ENCODE measurements around the gene MAP6.

MAP6 gene

DNA sequence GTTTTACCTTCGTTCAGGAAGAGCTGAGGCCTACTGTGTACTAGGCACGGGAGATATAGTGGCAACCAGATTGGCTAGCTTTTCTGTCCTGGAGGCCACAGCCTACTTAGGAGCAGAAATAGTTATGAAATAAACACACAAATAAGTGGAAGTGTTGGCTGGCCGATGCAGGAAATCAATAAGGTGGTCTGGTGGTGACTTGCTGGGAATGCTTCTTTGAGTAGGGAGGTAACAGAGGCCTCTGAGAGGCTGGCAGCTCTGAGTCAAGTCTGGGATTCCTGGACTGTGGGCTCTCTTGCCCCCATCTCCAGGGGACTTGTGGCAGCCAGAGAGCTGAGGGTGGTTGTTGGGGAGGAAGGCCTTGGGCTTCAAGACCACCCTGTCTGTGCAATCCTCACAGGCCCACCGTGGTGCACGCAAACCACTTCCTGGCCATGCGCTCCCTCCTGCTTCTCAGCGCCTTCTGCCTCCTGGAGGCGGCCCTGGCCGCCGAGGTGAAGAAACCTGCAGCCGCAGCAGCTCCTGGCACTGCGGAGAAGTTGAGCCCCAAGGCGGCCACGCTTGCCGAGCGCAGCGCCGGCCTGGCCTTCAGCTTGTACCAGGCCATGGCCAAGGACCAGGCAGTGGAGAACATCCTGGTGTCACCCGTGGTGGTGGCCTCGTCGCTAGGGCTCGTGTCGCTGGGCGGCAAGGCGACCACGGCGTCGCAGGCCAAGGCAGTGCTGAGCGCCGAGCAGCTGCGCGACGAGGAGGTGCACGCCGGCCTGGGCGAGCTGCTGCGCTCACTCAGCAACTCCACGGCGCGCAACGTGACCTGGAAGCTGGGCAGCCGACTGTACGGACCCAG, 102.7 kb downstream of the MAP6 start:
- no peak overlapping the region for H2AFZ ChIP-seq (ENCODE audit: low read depth, low read length, severe bottlenecking)
- H4K20me1 ChIP-seq (ENCODE audit: low read depth, low read length): no peaks in the 10 kb centered on the region
- no peak for TF ChIP-seq EZH2phosphoT487 (conservative IDR thresholded peaks at IDR 0.05; ENCODE audit: low read length)
- TF ChIP-seq, protein P1, sequence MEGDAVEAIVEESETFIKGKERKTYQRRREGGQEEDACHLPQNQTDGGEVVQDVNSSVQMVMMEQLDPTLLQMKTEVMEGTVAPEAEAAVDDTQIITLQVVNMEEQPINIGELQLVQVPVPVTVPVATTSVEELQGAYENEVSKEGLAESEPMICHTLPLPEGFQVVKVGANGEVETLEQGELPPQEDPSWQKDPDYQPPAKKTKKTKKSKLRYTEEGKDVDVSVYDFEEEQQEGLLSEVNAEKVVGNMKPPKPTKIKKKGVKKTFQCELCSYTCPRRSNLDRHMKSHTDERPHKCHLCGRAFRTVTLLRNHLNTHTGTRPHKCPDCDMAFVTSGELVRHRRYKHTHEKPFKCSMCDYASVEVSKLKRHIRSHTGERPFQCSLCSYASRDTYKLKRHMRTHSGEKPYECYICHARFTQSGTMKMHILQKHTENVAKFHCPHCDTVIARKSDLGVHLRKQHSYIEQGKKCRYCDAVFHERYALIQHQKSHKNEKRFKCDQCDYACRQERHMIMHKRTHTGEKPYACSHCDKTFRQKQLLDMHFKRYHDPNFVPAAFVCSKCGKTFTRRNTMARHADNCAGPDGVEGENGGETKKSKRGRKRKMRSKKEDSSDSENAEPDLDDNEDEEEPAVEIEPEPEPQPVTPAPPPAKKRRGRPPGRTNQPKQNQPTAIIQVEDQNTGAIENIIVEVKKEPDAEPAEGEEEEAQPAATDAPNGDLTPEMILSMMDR (IDR thresholded peaks at IDR 0.05; ENCODE audit: insufficient read depth, low read length, poor library complexity, severe bottlenecking): no peak
- H3K9me2 ChIP-seq (replicated peaks; ENCODE audit: insufficient read depth, low read length): no peaks in the 10 kb centered on the region
- H3F3A ChIP-seq (ENCODE audit: insufficient read depth): no peaks in the 10 kb centered on the region
- no peaks in the 10 kb centered on the region for H3K79me2 ChIP-seq (ENCODE audit: insufficient read depth, low read length)
- H3K27me3 ChIP-seq (ENCODE audit: low read length): no peaks in the 10 kb centered on the region
- no peak overlapping the region for H3K27ac ChIP-seq (ENCODE audit: low read depth, low read length)
- H3K4me3 ChIP-seq (ENCODE audit: insufficient read depth, low read length, poor library complexity, severe bottlenecking): no peak overlapping the region
- no peaks in the 10 kb centered on the region for H3K36me3 ChIP-seq (ENCODE audit: low read length)
- H3K9ac ChIP-seq (ENCODE audit: low read length): no peak overlapping the region
- no peak overlapping the region for H3K4me2 ChIP-seq (ENCODE audit: low read depth, low read length, poor library complexity, severe bottlenecking)
- no peaks in the 10 kb centered on the region for H3K9me3 ChIP-seq (ENCODE audit: insufficient read depth, low read length)

DNA sequence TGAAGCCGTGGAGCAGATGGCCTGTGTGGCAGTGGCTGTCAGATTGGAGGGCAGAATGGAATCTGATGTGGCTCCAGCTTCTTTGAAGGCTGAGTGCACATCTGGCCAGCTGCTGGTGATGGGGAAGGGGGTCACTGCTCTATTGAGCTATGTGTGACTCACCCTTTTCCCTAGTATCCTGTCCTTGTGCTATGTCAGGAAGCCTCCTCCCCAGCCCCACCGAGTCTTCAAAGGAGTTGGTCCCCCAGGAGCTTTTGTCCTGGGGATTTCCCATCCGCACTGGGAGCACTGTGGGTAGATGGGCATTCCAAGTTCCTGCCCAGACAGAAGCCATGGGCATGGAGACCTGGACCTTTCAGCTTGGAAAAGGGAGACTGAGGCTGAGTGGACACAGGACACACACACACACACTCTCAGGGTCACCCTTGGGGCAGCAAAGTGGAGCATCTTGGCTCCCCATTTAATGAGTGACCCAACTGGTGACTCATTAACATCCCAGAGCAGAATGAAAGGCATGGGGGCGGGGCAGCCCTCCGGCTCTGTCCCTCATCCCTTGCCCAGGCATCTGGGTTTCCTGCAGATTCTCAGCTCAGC, 103.5 kb downstream of the MAP6 start:
- H3K4me2 ChIP-seq (ENCODE audit: low read depth, low read length, poor library complexity, severe bottlenecking): no peak overlapping the region
- H3K27me3 ChIP-seq (ENCODE audit: low read length): no peaks in the 10 kb centered on the region
- no peak overlapping the region for H3K9ac ChIP-seq (ENCODE audit: low read length)
- no peaks in the 10 kb centered on the region for H3F3A ChIP-seq (ENCODE audit: insufficient read depth)
- H3K9me2 ChIP-seq (replicated peaks; ENCODE audit: insufficient read depth, low read length): no peaks in the 10 kb centered on the region
- no peaks in the 10 kb centered on the region for H3K79me2 ChIP-seq (ENCODE audit: insufficient read depth, low read length)
- no peak overlapping the region for H3K27ac ChIP-seq (ENCODE audit: low read depth, low read length)
- H4K20me1 ChIP-seq (ENCODE audit: low read depth, low read length): no peaks in the 10 kb centered on the region
- H2AFZ ChIP-seq (ENCODE audit: low read depth, low read length, severe bottlenecking): no peak overlapping the region
- TF ChIP-seq, protein P1 (IDR thresholded peaks at IDR 0.05; ENCODE audit: insufficient read depth, low read length, poor library complexity, severe bottlenecking): no peak
- TF ChIP-seq EZH2phosphoT487 (conservative IDR thresholded peaks at IDR 0.05; ENCODE audit: low read length): no peak
- H3K4me3 ChIP-seq (ENCODE audit: insufficient read depth, low read length, poor library complexity, severe bottlenecking): no peak overlapping the region
- no peaks in the 10 kb centered on the region for H3K9me3 ChIP-seq (ENCODE audit: insufficient read depth, low read length)
- no peaks in the 10 kb centered on the region for H3K36me3 ChIP-seq (ENCODE audit: low read length)

DNA sequence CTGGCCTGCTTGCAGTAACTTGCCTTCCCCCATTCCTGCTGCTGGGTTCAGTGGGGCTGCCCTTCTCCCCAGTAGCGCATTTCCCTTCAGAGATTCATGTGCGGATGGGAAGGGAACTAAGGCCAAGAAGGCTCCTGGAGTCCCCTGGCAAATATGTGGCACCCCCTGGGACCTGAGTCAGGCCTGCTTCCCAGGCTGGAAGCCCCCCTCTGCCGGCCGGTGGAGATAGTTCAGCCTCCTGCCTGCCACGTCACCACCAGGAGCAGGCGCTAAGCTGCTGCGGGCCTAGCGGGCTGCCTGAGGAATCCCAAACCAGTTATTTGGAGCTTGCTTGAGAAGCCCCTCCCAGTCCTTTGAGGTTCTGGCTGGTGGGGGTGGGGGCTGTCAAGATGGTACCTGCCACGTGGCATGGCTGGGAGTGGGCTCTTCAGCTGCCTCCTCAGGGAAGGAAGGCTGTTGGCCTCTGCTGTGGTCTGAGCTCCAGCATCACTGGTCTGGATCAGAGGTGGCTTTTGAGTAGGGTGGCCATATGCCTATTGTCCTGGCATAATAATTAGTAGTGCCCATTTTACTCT, 104.8 kb downstream of the MAP6 start:
- Histone ChIP-seq H3K9ac (ENCODE audit: low read length) (no peak overlapping the region), H3K9me2 (replicated peaks; ENCODE audit: insufficient read depth, low read length) (no peaks in the 10 kb centered on the region), H3F3A (ENCODE audit: insufficient read depth) (no peaks in the 10 kb centered on the region), H3K4me3 (ENCODE audit: insufficient read depth, low read length, poor library complexity, severe bottlenecking) (no peak overlapping the region), H3K9me3 (ENCODE audit: insufficient read depth, low read length) (no peaks in the 10 kb centered on the region), H3K27me3 (ENCODE audit: low read length) (no peaks in the 10 kb centered on the region), H3K4me2 (ENCODE audit: low read depth, low read length, poor library complexity, severe bottlenecking) (no peak overlapping the region), H4K20me1 (ENCODE audit: low read depth, low read length) (no peaks in the 10 kb centered on the region), H3K27ac (ENCODE audit: low read depth, low read length) (no peak overlapping the region), H3K79me2 (ENCODE audit: insufficient read depth, low read length) (no peaks in the 10 kb centered on the region), H3K36me3 (ENCODE audit: low read length) (no peaks in the 10 kb centered on the region), H2AFZ (ENCODE audit: low read depth, low read length, severe bottlenecking) (no peak overlapping the region)
- TF ChIP-seq EZH2phosphoT487 (conservative IDR thresholded peaks at IDR 0.05; ENCODE audit: low read length): no peak
- TF ChIP-seq, protein P1 (IDR thresholded peaks at IDR 0.05; ENCODE audit: insufficient read depth, low read length, poor library complexity, severe bottlenecking): no peak

Data from SU-DHL-6 (cell line).